HuH-7 (cell line): ENCODE results near the gene PPFIBP1.
"Not testable (repeated sequence)": the region's sequence is repeated elsewhere in the genome, so short reads cannot be mapped to it uniquely, and the experiment has no call there.

ENCODE experiments used
- DNase-seq: peaks from one replicate; pipeline ENCODE4 v3.0.0; 2011; ENCODE audit warnings: low spot score

PPFIBP1 gene

DNA sequence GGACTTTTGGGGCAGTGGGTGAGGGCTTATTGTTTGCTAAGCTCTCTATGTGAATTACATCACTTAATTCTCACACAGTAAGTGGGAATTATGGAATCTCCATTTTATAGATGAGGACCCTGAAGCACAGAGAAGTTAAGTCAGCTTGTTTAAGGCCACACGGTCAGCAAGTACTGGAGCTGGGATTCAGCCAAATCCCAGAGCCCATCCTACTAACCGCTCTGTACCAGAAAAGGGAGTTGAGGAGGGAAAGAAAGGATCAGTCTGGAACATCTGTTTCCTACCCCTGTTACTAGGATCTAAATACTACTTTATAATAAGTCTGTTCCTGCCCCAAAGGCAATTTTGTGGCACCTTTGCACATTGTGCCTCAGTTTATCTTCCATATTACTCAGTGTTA lies 42.6 kb downstream of the PPFIBP1 start:
- no peak for DNase-seq

DNA sequence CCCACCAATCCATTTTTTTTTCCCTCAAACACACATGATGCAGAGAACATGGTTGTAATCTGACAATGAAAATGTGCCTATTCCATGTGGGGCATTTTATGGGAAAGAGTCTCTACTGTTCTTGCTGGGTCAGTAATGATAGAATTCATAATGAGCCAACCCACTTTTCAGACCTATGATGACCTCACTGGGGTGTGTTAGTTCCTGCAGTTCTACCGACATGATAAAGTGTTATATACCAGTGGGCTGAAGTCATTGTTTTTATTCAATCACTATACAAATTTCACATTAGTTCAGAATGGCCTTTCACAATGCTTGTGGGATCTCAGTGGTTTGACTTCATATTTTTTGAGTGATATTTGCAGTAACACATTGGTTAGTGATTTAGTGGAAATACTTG lies 47.5 kb downstream of the PPFIBP1 start:
- no peak for DNase-seq

DNA sequence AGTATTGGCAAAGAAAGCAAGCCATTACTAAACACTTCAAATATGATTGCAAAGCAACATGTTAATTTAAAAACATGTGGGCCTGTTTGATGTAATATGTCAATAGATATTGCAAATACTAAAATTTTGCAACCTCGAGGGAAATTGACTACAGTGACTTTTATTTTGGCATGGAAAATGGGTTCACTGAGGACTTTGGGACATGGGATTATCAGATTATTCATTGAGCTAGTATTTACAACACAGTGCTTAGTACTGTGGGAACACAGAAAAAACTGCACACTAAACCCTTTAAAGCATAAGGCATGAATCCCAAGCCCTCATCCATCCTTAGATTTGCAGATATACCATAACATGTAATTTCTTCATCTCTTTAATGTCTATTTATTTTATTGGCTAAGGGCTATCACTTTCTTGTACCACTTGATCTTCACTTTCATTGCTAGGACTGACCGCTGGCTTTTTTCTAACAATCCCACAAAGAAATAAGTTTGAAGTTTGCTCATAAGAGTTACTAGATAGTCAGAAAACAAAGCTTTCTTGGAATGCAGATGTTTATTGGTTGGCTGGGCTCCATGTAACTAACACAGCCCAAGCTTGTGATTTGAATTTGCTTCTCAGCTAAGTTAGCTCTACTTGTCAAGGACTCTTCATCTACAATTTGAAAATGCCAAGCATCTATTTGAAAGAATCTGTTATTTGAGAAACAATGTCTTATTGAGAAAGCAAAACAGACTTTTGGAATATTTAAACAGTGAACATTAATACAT lies 48.7 kb downstream of the PPFIBP1 start:
- DNase-seq: no peak

DNA sequence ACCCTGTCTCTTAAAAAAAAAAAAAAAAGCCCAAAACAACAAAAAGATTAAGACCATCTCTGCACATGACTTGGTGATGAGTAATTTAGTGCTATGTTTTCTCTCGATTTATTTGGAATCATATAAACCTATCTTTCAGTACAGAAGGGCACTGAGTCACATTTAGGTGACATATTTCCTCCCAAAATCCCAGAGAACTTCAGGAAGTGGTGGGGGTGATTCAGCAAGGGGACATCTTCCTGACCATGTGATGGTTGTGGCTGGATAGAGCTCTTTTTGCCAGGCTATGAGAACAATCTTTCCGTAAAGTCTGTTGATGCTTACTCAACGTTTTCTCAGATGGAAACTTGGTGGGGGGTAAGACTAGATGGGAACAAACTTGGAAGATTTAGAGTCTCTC lies 50.0 kb downstream of the PPFIBP1 start:
- DNase-seq: no peak

DNA sequence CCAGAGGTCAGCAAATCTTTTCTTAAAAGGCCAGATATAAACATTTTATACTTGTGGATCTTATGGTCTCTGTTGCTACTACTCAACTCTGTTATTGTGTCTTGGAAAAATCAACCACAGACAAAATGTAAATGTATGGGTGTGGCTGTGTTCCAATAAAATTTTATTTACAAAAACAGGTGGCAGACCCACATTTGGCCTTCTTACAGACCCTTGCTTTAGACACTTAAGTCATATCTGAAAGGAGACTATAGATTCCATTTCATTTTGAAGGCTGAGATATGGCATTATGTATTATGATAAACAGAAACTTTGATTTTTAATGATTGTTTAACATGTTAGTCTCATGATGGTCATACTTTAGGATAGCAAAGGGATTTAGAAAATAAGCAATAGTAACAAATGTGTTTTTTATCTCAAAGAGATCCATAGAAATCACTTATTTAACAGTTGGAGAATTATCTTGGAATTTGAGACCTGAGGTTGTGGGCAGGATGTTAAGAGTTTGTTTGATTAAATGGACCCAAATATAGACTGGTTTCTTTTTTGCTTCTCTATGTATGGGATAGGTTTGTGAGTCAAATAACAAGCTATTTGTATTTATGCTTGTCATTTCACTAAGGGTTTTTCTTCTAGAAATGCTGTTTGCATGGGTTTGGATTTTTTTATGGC lies 51.2 kb downstream of the PPFIBP1 start:
- DNase-seq: no peak

DNA sequence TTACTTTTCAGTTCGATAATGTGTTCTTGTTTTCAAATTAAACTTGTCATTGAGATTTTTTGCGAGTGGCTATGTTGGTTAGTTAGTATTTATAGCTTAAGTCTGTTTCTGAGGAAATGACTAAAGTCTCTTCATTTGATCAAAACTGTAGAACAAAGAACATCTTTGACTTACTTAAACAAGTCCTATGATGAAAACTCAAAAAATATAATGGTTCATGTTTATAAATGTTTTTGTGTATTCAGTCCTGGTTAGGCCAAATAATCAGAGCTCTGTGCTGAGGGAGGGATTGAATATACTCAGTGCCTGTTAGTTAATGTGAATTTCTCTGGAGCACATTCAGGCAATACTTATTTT lies 51.7 kb downstream of the PPFIBP1 start:
- no peak for DNase-seq

DNA sequence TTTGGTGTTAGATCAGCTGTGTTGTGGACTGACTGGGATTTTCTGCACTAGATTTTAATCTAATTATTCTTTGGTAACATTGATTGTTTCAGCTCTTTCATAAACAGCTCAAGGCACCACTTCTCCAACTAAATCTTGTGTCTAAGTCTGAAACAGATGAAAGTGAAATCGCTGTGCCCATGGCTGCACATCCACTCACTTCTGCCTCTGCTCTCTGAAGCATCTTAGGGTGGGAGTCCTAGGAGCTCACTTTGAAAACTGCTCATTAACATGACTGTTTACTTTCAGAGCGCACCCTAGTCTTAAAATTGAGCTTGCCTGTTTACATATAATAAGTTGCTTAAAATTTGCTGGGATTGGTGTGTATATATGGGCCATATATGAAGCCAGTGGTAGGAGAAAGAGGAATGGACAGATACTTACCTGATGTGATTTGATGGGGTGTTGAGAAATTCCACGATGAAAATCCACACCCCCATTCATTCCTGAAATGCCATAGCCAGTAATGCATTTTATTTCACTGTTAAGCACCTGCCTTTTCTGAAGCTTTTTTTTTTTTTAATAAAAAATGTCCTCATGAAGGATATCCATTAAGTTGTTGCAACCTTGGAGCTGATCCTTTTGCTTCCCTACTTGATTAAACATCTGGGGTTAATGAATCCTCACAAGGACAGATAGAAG lies 52.8 kb downstream of the PPFIBP1 start:
- no peak for DNase-seq

DNA sequence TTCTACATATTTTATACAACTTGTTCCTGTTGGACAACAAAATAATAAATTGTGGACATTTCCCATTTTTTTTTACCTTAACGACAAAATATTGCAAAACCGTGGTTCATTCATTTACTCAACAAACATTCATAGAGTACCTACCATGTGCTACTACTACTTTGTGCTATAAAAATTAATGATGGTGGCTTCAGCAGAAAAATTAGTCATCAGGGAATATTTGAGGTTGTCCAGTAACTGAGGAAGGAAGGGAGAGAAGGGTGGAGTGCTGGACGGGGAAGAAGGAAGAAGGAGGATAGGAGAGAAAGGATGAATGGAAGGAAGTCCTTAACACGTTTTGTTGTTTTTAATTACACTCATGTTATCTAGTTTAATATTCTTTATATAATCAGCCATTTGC lies 53.7 kb downstream of the PPFIBP1 start:
- no peak for DNase-seq

DNA sequence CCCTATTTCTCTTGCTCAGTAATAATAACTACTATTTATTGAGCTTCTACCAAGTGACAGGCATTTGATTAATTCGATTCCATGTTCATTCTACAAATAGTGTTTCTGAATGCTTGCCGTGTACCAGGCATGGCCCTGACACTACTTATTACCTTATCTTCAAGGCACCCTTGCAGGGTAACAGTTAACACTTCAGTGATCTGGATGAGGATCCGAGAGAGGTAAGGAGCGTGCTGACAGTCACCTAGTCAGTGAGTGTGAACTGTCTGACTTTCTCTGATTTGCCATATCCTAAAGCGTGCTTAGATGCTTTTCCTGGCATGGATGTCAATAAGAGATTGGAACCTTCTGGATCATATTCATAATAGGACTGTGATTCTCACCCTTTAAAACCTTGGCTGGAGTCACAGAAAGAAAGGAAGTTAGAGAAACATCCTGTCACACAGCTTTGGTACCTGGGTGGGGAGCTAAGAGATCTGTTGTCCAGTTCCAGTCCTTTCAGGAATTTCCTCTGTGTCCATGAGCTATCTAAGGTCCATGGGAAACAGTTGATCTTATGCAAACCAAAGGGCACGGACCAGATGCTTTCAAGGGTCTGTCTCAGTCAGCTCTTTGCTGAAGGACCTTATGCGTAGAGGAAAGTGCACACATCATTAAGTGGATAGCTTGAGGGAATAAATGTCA lies 54.8 kb downstream of the PPFIBP1 start:
- no peak for DNase-seq

DNA sequence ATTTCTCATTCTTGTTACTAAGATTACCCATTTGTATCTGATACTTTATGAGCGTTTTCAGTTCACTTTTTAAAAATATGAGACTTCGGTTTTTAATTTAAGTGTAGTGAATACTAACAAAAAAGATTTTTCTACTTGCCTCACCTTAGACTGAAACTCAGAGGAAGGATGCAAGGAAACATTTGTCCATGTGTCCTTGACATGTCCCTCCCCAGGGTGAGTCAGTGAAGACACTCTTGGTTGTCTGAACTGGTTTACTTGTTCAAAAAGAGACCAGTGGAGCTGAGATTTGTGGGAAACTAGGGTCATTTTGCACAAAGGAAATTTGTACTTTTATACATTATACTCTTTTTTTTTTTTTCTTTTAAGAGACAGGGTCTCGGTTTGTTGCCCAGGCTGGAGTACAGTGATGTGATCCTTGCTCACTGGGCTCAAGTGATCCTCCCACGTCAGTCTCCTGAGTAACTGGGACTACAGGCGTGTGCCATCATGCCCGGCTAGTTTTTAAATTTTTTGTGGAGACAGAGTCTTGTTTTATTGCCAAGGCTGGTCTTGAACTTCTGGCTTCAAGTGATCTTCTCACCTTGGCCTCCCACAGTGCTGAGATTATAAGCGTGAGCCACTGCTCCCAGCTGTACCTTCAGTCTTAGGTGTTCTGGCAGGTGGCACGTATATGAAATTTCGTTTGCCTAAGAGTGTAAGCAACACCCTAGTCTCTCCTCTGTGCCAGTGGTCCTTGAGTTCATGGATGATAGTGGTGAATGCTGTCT lies 56.7 kb downstream of the PPFIBP1 start:
- DNase-seq: no peak

DNA sequence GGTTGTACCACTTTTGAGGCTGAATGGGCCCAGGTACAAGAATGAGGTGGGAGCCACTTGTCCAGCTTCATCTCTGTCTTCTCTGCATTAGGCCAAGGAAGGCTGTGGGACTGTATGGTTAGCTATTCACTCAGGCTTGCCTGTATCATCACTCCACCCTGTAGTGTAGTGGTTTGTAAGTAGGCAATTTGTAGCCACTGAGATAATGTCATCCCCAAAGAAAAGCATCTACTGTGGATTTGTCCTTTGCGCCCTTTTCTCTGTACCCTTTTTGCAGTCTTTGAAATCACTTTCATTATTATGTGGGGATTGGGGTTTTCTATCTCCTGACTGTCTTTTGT lies 57.3 kb downstream of the PPFIBP1 start:
- not testable (repeated sequence) for DNase-seq

DNA sequence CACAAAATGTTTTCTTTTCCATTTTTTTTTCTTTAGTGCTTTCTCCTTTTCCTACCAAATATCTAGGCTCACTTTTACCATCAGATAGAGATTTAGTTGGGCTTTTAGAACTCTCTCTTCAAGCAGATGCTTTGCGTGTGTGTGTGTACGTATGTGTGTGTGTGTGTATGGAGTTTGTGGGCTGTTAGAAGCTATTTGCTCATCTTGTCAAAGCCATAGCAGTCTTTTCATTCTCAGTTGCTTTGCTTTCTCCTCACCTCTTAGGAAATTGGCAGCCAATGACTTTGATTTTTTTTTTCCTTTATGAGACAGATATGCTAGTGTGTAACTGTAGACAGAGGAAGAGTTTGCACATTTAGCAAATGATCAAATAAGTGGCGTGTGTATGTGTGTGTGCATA lies 57.8 kb downstream of the PPFIBP1 start:
- DNase-seq: not testable (repeated sequence)

DNA sequence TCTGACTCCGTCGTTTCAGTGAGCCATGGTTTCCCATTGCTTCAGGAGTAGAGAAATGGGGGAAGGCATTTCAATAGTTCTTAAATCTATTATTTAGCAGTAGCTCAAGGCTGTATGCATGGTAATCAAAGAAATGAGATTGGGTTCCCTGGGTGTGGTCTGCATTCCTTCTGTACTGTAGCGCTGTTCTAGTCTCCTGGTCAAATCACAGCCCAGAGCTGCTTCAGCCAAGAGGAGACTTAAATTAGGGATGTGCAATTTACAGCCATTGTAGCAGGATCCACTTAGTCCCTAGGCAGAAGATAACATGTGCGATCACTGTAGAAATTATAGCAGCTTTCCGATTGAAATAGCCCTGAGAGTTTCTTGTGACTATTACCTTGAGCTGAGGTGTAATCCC lies 58.4 kb downstream of the PPFIBP1 start:
- not testable (repeated sequence) for DNase-seq

DNA sequence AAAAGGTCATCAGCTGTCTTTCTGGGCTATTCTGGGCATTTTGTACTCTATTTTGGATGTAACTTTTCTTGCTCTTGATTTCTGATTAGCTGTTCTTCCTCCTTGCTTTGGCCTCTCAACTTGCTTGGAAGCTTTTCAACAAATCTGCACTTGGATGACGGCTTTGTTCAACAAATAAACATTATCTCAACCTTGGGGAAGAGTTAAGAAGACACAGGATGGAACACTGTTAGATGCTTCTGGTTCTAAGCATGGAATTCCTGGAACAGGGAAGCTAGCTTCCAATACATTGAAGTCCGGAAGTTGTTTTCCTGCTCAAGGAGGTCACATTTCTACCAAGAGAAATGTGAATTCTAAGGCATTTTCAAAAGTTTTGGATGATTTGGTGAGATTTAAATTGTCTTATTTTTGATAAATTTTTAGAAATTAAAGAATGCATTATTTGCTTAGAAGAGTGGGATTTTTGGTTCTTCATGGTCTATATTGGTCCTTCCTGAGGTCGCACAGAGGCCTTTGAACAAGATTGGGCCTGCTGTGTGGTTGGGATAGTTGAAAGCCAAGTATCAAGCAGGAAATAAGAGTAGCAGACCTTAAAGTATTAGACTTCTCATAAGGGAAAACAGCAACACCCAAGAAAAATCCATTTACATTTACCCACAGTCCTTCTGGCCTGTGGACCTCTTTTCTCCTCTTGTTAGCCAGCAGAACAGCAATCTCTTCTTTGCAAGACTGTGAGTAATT lies 59.2 kb downstream of the PPFIBP1 start:
- DNase-seq: no peak

DNA sequence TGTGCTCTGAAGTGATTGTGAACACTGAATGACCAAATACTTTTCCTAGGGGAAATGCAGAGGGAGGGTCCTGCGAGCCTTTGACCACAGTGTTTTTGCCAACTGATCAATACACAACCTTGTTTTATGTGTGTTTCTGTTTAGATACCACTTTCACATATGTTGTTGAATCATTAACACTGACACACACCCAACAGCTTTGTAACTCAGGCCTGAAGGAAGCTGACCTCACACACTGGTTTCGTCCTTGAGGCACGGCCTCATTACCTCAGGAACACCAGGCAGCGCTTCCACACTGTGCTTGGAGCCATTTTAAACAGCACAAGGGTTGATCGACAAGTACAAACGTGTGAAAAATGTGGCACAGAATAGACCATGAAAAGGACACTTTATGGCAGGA lies 60.0 kb downstream of the PPFIBP1 start:
- no peak for DNase-seq

DNA sequence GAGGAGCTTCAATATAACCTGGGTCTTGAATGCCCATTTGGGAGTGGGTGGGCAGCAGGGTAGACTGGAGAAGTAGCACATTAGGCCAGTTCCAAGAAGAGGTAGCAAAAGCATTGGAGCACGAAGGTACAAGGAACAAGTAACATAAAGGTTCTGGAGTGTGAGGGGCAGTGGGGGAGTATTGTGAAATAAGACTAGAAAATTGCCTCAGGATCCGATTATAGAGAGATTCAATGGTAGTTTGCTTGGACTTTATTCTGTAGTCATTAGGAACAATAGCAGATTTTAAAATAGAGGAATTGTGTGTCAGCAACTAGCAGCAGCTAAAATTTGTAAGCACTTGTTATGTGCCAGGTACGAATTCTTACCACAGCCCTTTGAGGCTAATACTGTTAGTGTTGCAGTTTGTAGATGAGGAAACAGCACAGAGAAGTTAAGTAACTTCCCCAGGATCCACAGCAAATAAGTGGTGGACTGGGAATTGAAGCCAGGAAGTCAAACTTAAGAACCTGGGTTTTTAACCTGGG lies 61.8 kb downstream of the PPFIBP1 start:
- no peak for DNase-seq

DNA sequence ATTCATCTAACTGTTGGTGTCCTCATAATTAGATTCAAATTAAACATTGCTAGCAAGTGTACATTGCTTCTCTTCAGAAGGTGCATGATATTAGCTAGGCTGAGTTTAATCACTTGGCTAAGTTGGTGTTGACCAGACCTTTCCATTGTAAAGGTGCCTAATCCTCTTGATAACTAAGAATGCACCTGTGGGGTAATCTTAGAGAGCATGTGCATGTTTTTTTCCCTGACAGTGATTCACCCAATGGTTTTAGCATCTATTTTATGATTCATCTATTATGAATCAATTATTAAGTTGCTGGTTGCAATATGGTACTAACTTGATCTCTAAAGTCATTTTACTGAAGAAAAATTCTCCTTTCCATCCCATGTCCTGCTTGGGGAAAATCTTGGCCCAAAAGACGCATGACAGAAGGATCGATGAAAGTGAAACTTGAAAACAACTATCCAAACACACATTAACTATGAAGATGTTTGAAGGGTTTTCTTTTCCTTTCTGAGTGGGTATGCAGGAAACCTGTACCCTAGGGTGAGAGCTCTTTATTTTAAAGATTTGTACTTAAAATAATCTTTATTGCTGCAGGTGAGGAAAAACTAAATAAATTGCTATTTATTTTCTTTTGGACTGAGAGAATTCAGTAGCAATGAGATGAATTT lies 64.2 kb downstream of the PPFIBP1 start:
- not testable (repeated sequence) for DNase-seq

DNA sequence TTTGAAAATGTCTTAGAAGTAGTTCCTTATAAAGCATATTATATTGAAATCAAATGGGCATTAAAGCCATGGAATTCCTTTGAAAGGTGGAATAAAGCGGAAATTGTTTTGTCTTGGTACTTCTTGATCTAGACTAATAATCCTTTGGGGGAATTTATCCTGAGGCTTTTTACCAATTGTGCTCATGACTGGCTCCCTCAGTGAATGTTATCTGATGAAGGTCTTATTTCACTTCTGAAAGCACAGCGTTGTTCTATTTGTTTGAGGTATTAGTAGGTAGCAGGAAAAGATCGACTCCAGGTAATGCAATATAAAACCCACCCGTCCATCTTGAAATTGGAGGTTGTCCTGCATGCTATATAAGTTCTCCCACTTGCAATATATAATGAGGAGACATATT lies 64.8 kb downstream of the PPFIBP1 start:
- DNase-seq: no peak

DNA sequence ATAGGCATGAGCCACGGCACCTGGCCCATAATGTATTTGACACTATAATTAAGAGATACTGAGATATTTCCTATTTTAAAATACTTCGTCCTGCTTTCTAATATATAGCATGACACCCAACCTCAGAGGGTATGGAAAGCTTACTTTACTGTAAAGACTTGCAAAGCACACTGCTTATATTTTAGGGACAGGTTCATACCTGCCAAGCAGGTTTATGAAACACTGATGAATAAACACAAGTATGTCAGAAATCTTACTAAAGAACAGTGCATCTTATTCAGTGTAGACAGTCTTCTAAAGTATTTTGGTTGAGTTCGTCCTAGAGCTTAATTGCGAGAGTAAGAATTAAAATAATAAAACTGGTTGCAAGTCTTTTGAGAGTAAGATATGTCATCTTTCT lies 65.4 kb downstream of the PPFIBP1 start:
- DNase-seq: no peak

DNA sequence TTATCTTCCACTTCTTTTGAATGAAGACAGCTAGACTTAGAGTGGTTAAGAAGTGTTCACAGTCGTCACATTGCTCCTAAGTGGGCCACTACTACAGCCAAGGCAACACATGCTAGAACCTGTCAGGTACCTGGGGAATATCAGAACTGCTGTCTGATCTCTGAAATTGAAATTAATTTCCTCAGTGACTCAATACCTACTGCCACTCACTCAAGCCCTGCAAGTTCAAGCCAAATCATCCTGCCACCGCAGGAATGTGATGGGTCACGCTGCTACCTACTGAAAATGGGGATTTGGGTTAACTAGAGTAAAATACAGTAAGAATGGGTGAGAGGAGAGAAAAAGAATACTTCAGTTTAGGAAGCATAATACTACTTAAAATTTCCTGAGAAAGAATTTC lies 67.7 kb downstream of the PPFIBP1 start:
- not testable (repeated sequence) for DNase-seq

DNA sequence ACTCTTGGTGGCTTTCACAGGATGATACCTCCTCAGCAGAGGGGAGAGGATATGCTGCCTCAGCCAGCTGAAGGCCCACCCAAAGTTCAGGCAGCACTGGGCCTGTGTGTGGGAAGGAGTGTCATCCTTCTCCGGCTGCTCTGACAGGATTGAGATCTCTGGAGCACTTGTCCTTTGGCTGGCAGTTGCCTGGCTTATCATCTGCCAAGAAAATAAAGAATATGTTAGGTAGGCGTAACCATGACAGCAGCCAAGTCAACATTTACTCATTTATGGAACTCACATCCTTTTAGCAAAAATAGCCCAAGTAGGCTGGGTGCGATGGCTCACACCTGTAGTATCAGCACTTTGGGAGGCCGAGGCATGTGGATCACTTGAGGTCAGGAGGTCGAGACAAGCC lies 68.5 kb downstream of the PPFIBP1 start:
- no peak for DNase-seq
